GM15510 (cell line): ENCODE data around the gene HIF3A.

Source experiments
- POLR2A ChIP-seq: IDR thresholded peaks from 3 replicates; pipeline ENCODE4 v1.6.1; 2011; ENCODE audit warnings: borderline replicate concordance; ENCODE audit not compliant: insufficient read length; ENCODE audit errors: extremely low read depth

HIF3A gene

DNA sequence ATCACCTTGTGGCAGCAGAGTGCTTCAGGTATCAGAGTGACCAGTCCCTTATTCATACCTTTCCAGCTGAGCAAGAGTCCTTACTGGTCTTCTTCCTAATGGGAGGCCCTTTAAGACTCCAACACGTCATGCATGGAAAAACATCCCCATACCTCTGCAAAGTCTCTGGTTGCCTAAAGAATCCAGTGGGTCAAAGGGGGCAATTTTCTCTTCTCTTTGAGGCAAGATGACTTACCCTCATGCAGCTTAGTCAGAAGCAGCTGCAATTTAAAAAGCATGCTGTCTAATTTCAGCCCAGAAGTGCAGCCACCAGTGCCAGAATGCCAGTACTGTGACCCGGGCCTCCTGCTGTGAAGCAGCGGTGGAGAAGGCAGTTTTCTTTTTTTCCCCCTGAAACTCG lies 68.7 kb downstream of the HIF3A start:
- no peak for TF ChIP-seq POLR2A

- no peak for TF ChIP-seq POLR2A
Measured at GRCh38 chr19:46366620-46367292, 69.9 kb downstream of the HIF3A start.

DNA sequence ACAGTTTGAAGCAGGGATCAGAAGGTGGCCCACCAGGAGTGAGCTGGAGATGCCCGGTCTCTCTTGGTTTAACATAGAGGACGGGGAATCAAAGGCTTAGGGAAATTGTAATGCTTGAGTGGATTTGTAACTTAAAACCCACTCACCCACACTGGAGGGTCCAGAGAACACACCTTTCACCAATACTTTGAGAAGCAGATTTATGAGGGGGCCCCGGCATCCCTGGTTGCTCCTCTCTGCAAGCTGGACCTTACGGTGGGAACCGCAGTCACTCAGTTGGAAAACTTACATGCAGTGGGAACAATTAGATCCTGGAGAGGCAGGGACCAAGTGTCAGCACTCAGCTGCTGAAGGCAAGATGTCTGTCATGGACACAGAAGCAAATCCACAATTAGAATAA lies 70.6 kb downstream of the HIF3A start:
- TF ChIP-seq POLR2A: no peak

DNA sequence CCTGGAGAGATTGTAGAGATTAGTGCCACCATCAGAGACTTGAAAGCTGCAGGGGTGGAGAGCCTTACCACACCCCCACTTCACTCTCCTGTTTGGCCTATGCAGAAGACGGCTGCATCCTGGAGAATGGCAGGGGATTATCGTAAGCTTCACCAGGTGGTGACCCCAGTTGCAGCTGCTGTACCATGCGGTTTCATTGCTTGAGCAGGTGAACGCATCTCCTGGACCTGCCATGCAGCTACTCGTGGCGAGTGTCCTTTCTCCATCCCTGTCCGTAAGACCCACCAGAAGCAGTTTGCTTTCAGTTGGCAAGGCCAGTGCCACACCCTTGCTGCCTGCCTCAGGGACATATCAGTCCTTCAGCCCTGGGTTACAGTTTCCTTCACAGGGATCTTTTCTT lies 71.3 kb downstream of the HIF3A start:
- no peak for TF ChIP-seq POLR2A

DNA sequence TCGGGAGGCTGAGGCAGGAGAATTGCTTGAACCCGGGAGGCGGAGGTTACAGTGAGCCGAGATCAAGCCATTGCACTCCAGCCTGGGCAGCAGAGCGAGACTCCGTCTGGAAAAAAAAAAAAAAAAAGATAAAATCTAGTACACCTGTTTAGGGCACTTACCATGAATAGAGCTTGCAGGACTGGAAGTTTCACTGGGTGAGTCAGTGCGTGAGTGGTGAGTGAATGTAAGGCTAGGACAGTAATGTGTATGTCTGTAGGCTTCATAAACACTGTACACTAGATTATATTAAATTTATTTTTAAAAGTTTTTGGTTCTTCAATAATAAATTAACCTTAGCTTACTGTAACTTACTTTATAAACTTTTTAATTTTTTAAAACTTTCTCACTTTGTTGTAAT lies 73.0 kb downstream of the HIF3A start:
- no peak for TF ChIP-seq POLR2A

- no peak for TF ChIP-seq POLR2A
Measured at GRCh38 chr19:46371371-46371901, 74.6 kb downstream of the HIF3A start.

GRCh38 chr19:46372901-46373490 lies 76.2 kb downstream of the HIF3A start:
- TF ChIP-seq POLR2A: no peak

GRCh38 chr19:46373491-46374359 lies 76.9 kb downstream of the HIF3A start:
- no peak for TF ChIP-seq POLR2A

- no peak for TF ChIP-seq POLR2A
Measured at GRCh38 chr19:46374536-46375475, 78.0 kb downstream of the HIF3A start.

GRCh38 chr19:46376241-46377153 lies 79.7 kb downstream of the HIF3A start:
- no peak for TF ChIP-seq POLR2A

DNA sequence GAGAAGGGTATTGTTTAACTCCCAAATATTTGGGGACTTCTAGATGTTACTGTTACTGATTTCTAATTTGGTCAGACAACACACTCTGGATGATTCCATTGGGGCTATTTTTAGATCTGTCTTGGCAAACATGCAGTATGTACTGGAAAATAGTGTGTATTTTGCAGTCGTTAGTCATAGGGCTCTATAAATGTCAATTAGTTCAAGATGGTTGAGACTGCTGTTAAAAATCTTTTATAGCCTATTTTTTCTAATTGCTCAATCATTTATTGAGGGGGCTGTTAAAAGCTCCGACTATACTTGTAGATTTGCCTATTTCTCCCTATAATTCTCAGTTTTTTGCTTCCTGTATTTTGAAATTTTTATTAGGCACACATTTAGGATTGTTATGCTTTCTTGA lies 81.4 kb downstream of the HIF3A start:
- TF ChIP-seq POLR2A: no peak

DNA sequence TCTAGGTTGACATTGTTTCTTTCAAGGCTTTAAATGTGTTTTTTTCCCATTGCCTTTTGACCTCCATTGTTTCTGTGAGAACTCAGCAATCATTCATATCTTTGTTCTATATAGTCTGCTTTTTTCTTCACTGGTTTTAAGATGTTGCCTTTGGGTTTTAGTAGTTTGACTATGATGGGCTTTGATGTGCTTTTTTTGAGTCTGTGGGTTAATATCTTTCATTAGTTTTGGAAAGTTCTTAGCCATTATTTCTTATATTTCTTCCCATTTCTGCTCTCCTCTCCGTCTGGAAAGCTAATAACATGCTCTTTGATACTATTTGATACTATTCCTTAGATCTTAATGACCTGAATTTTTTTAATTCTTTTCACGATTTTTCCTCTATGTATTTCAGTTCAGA lies 83.8 kb downstream of the HIF3A start:
- TF ChIP-seq POLR2A: no peak

DNA sequence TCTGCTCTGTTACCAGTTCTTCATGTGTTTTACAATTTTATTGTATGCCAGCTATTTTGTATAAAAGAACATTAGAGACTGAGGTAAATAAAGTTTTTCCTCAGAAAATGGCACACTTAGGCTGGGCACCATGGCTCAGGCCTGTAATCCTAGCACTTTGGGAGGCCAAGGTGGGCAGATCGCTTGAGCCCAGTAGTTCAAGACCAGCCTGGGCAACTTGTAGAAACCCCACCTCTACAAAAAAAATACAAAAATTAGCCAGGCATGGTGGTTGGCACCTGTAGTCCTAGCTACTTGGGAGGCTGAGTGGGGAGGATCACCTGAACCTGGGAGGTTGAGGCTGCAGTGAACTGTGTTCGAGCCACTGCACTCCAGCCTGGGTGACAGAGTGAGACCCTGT lies 84.5 kb downstream of the HIF3A start:
- TF ChIP-seq POLR2A: no peak

- TF ChIP-seq POLR2A: no peak
Measured at GRCh38 chr19:46381756-46382345, 85.0 kb downstream of the HIF3A start.
